Activated T-helper 1 cell treated with anti-CD3 and anti-CD28 coated beads, Interleukin-12 subunit alpha, Interleukin-12 subunit beta, Interleukin-2, Interleukin-4 antibody, amounts not matched to agents 30 ng/mL and 10 ng/mL and 1 ng/mL, durations not matched to agents 14 hours and 24 hours and 36 hours (primary cell): Measurements from ENCODE around the gene COL18A1. TPM values are rescaled to one million over a fixed set of nuclear protein-coding genes. Genes with fewer than 3 reads are reported as not detected.

Source experiments
- DNase-seq: peaks from one replicate; pipeline ENCODE4 v3.0.0; 2021; ENCODE audit warnings: low spot score
- H3K27ac Mint-ChIP-seq: one replicate; pipeline ENCODE4 v1.8.0; 2021; ENCODE audit warnings: mild to moderate bottlenecking, mixed read lengths
- H3K27me3 Mint-ChIP-seq: one replicate; pipeline ENCODE4 v1.8.0; 2022; ENCODE audit warnings: mild to moderate bottlenecking, moderate library complexity, mixed read lengths; ENCODE audit not compliant: insufficient read depth
- H3K36me3 Mint-ChIP-seq: one replicate; pipeline ENCODE4 v1.8.0; 2021; ENCODE audit warnings: low read depth, mixed read lengths
- H3K4me1 Mint-ChIP-seq: one replicate; pipeline ENCODE4 v1.8.0; 2021; ENCODE audit warnings: low read depth, mixed read lengths
- H3K4me3 Mint-ChIP-seq: one replicate; pipeline ENCODE4 v1.8.0; 2021; ENCODE audit warnings: mild to moderate bottlenecking, moderate library complexity, mixed read lengths
- H3K9me3 Mint-ChIP-seq: one replicate; pipeline ENCODE4 v1.8.0; 2021; ENCODE audit warnings: mixed read lengths
- intact Hi-C: fragments of 100-400 bp; cut with micrococcal nuclease; formaldehyde crosslinking; loops from one replicate; pipeline ENCODE4 v1.15.1; 2024
- total RNA-seq: library from RNA; stranded (reverse); gene quantifications from 2 replicates; pipeline ENCODE4 v1.2.3, GENCODE V29; 2022

The COL18A1 gene
- total RNA-seq, 1 donor from 2014 or later, result 2.1 TPM

- H3K4me3 Mint-ChIP-seq, result peak overlapping the region; percentile 89
- no peaks in the 10 kb centered on the region for H3K9me3 Mint-ChIP-seq
- H3K4me1 Mint-ChIP-seq, result peaks cover 14% of the 10 kb centered on the region
- peak; percentile 77 for DNase-seq
- no peaks in the 10 kb centered on the region for H3K27me3 Mint-ChIP-seq
- peaks cover 11% of the 10 kb centered on the region for H3K36me3 Mint-ChIP-seq
- H3K27ac Mint-ChIP-seq, result peak overlapping the region; percentile 86
- intact Hi-C loops, result loop anchor here (1.0 to 2.0 kb wide), 4 partner anchors 9 to 278 kb away; no protein-coding TSS in a partner anchor
These were observed 136.5 kb downstream of the COL18A1 start for GRCh38 chr21:45541221-45542039.

GRCh38 chr21:45542242-45542666 lies 137.3 kb downstream of the COL18A1 start, which contains the start of gene SLC19A1:
SLC19A1 (minus strand) TSS chr21:45542440; CDS start chr21:45537959, 4,481 bp downstream.
- H3K9me3 Mint-ChIP-seq, result no peaks in the 10 kb centered on the region
- intact Hi-C loops, result loop anchor here (1.0 kb wide), 1 partner anchor 8 kb away; no protein-coding TSS in a partner anchor

GRCh38 chr21:45542667-45543370 lies 137.9 kb downstream of the COL18A1 start:
- peaks cover 14% of the 10 kb centered on the region for H3K4me1 Mint-ChIP-seq
- no peaks in the 10 kb centered on the region for H3K27me3 Mint-ChIP-seq
- peaks cover 9% of the 10 kb centered on the region for H3K36me3 Mint-ChIP-seq
- no peaks in the 10 kb centered on the region for H3K9me3 Mint-ChIP-seq
- DNase-seq, result no peak
- intact Hi-C loops, result loop anchor here (1.0 kb wide), 1 partner anchor 7 kb away; no protein-coding TSS in a partner anchor
- peak overlapping the region; percentile 22 for H3K4me3 Mint-ChIP-seq
- no peak overlapping the region for H3K27ac Mint-ChIP-seq

More at GRCh38 chr21:45542242-45542666, 137.3 kb downstream of the COL18A1 start, which contains the start of gene SLC19A1:
- Mint-ChIP-seq H3K27me3 (no peaks in the 10 kb centered on the region), H3K4me1 (peaks cover 14% of the 10 kb centered on the region), H3K4me3 (peak within 1 kb of the TSS; percentile 89), H3K27ac (peak within 1 kb of the TSS; percentile 68), H3K36me3 (peaks cover 6% of the 10 kb centered on the region)
- DNase-seq, result peak; percentile 78

GRCh38 chr21:45543371-45543709 lies 138.4 kb downstream of the COL18A1 start:
- peaks cover 14% of the 10 kb centered on the region for H3K4me1 Mint-ChIP-seq
- intact Hi-C loops, result no loop called here
- no peak for DNase-seq
- no peaks in the 10 kb centered on the region for H3K27me3 Mint-ChIP-seq
- H3K4me3 Mint-ChIP-seq, result peak overlapping the region; percentile 71
- peaks cover 9% of the 10 kb centered on the region for H3K36me3 Mint-ChIP-seq
- no peaks in the 10 kb centered on the region for H3K9me3 Mint-ChIP-seq
- peak overlapping the region; percentile 71 for H3K27ac Mint-ChIP-seq

GRCh38 chr21:45543710-45544448 lies 138.9 kb downstream of the COL18A1 start:
- peak overlapping the region; percentile 71 for H3K27ac Mint-ChIP-seq
- no peaks in the 10 kb centered on the region for H3K27me3 Mint-ChIP-seq
- H3K36me3 Mint-ChIP-seq, result peaks cover 9% of the 10 kb centered on the region
- H3K9me3 Mint-ChIP-seq, result no peaks in the 10 kb centered on the region
- H3K4me1 Mint-ChIP-seq, result peaks cover 15% of the 10 kb centered on the region
- no peak for DNase-seq
- peak overlapping the region; percentile 71 for H3K4me3 Mint-ChIP-seq
- intact Hi-C loops, result no loop called here

- Mint-ChIP-seq H3K4me3 (no peak overlapping the region), H3K27me3 (no peaks in the 10 kb centered on the region), H3K4me1 (peaks cover 21% of the 10 kb centered on the region), H3K9me3 (no peaks in the 10 kb centered on the region), H3K27ac (peak overlapping the region; percentile 2), H3K36me3 (peaks cover 9% of the 10 kb centered on the region)
- no peak for DNase-seq
- intact Hi-C loops, result no loop called here
These were observed 139.7 kb downstream of the COL18A1 start for GRCh38 chr21:45544449-45545235.

GRCh38 chr21:45545236-45545570 lies 140.2 kb downstream of the COL18A1 start:
- Mint-ChIP-seq H3K27me3 (no peaks in the 10 kb centered on the region), H3K4me3 (no peak overlapping the region), H3K36me3 (peaks cover 7% of the 10 kb centered on the region), H3K4me1 (peaks cover 19% of the 10 kb centered on the region), H3K27ac (peak overlapping the region; percentile 2), H3K9me3 (no peaks in the 10 kb centered on the region)
- intact Hi-C loops, result no loop called here
- DNase-seq, result no peak

GRCh38 chr21:45545691-45546531 lies 140.9 kb downstream of the COL18A1 start:
- Mint-ChIP-seq H3K27me3 (no peaks in the 10 kb centered on the region), H3K27ac (no peak overlapping the region), H3K36me3 (peaks cover 6% of the 10 kb centered on the region), H3K9me3 (no peaks in the 10 kb centered on the region), H3K4me1 (peaks cover 19% of the 10 kb centered on the region), H3K4me3 (no peak overlapping the region)
- intact Hi-C loops, result no loop called here
- no peak for DNase-seq

GRCh38 chr21:45546636-45547544 lies 141.9 kb downstream of the COL18A1 start:
- H3K4me3 Mint-ChIP-seq, result no peak overlapping the region
- intact Hi-C loops, result no loop called here
- peak overlapping the region; percentile 26 for H3K27ac Mint-ChIP-seq
- DNase-seq, result no peak
- H3K9me3 Mint-ChIP-seq, result no peaks in the 10 kb centered on the region
- H3K4me1 Mint-ChIP-seq, result peaks cover 26% of the 10 kb centered on the region
- no peaks in the 10 kb centered on the region for H3K27me3 Mint-ChIP-seq
- peaks cover 5% of the 10 kb centered on the region for H3K36me3 Mint-ChIP-seq

GRCh38 chr21:45547545-45547900 lies 142.6 kb downstream of the COL18A1 start:
- intact Hi-C loops, result no loop called here
- Mint-ChIP-seq H3K27me3 (no peaks in the 10 kb centered on the region), H3K9me3 (no peaks in the 10 kb centered on the region), H3K4me1 (peaks cover 29% of the 10 kb centered on the region), H3K27ac (peak overlapping the region; percentile 34), H3K36me3 (peaks cover 6% of the 10 kb centered on the region), H3K4me3 (no peak overlapping the region)
- DNase-seq, result no peak
